Effector CD4-positive, alpha-beta T cell (primary cell): ENCODE data around the gene PCDHGA12.
A peak's percentile ranks its signal among the peaks of the same experiment; 100 is the strongest.
"Not testable (repeated sequence)": the region's sequence is repeated elsewhere in the genome, so short reads cannot be mapped to it uniquely, and the experiment has no call there.

ENCODE experiments used
- DNase-seq: peaks from one replicate; pipeline ENCODE4 v3.0.0-alpha.2; 2020

The PCDHGA12 gene

DNA sequence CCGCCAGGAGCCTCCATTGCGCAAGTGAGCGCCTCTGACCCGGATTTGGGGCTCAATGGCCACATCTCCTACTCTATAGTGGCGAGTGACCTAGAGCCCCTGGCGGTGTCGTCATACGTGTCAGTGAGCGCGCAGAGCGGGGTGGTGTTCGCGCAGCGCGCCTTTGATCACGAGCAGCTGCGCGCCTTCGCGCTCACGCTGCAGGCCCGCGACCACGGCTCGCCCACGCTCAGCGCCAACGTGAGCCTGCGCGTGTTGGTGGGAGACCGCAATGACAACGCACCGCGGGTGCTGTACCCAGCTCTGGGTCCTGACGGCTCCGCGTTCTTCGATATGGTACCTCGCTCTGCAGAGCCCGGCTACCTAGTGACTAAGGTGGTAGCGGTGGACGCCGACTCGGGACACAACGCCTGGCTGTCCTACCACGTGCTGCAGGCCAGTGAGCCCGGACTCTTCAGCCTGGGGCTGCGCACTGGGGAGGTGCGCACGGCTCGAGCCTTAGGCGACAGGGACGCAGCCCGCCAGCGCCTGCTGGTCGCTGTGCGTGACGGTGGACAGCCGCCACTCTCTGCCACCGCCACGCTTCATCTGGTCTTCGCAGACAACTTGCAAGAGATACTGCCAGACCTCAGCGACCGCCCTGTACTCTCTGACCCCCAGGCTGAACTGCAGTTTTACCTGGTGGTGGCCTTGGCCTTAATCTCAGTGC, 20.6 kb upstream of the PCDHGA12 start:
- no peak for DNase-seq

GRCh38 chr5:141411575-141411974, 18.7 kb upstream of the PCDHGA12 start:
- DNase-seq = no peak

DNA sequence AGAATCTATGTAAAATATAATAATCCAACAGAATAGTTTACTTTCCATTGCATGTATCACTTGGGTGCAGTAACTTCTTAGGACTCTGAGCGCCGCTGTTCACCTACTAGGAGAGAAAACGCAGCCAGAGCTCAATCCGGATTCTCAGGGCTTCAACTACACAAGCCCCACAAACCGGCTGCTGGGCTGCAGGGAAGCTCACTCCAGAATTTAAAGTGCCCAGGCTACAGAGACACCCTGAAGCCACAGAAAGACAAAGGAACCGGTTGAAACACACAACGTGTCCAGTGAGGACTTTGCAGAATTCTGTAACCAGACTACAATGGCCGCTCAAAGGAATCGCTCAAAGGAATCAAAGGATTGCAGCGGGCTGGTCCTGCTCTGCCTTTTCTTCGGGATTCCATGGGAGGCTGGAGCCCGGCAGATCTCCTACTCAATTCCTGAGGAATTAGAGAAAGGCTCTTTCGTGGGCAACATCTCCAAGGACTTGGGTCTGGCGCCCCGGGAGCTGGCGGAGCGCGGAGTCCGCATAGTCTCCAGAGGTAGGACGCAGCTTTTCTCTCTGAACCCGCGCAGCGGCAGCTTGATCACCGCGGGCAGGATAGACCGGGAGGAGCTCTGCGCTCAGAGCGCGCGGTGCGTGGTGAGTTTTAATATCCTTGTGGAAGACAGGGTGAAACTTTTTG, 17.3 kb upstream of the PCDHGA12 start, which contains the start of gene PCDHGA10:
TSS of gene PCDHGA10 (plus strand) at position 134 of the 686 bp plus-strand sequence. CDS start at position 323, 189 bp downstream.
- peak; percentile 38 for DNase-seq

DNA sequence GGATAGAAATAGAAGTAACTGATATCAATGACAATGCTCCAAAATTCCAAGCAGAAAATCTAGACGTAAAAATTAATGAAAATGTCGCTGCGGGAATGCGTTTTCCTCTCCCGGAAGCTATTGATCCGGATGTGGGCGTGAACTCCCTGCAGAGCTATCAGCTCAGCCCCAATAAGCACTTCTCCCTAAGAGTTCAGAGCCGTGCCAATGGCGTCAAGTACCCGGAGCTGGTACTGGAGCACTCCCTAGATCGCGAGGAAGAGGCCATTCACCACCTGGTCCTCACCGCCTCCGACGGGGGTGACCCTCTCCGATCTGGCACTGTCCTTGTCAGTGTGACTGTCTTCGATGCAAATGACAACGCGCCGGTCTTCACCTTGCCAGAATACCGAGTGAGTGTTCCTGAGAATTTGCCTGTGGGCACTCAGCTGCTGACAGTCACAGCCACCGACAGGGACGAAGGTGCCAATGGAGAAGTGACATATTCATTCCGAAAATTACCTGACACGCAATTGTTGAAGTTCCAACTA, 16.7 kb upstream of the PCDHGA12 start:
- no peak for DNase-seq

DNA sequence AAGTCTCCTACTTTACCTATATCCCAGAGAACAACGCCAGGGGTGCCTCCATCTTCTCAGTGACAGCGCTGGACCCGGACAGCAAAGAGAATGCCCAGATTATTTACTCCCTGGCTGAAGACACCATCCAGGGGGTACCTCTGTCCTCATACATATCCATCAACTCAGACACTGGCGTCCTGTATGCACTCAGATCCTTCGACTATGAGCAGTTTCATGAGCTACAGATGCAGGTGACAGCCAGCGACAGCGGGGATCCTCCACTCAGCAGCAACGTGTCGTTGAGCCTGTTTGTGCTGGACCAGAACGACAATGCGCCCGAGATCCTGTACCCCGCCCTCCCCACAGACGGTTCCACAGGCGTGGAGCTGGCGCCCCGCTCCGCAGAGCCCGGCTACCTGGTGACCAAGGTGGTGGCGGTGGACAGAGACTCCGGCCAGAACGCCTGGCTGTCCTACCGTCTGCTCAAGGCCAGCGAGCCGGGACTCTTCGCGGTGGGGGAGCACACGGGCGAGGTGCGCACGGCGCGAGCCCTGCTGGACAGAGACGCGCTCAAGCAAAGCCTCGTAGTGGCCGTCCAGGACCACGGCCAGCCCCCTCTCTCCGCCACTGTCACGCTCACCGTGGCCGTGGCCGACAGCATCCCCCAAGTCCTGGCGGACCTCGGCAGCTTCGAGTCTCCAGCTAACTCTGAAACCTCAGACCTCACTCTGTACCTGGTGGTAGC, 15.6 kb upstream of the PCDHGA12 start:
- DNase-seq = not testable (repeated sequence)

DNA sequence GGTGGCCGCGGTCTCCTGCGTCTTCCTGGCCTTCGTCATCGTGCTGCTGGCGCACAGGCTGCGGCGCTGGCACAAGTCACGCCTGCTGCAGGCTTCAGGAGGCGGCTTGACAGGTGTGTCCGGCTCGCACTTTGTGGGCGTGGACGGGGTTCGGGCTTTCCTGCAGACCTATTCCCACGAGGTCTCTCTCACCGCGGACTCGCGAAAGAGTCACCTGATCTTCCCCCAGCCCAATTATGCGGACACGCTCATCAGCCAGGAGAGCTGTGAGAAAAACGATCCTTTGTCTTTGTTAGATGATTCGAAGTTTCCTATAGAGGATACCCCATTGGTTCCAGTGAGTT, 15.1 kb upstream of the PCDHGA12 start:
- DNase-seq = not testable (repeated sequence)

DNA sequence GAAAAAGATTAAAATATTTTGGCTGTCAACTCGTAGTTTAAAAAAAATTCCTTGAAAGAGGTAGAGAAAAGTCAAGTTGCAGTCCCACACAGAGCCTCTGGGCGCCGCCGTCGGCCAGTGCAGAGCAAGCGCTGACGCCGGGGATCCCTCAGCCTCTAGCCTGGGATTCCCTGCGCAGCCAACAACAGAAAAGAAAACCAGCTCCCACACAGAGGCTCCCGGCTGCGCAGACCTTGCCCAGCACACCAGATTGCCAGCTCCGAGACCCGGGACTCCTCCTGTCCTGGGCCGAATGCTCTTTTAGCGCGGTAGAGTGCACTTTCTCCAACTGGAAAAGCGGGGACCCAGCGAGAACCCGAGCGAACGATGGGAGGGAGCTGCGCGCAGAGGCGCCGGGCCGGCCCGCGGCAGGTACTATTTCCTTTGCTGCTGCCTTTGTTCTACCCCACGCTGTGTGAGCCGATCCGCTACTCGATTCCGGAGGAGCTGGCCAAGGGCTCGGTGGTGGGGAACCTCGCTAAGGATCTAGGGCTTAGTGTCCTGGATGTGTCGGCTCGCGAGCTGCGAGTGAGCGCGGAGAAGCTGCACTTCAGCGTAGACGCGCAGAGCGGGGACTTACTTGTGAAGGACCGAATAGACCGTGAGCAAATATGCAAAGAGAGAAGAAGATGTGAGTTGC, 12.7 kb upstream of the PCDHGA12 start, which contains the start of gene PCDHGB7:
TSS of gene PCDHGB7 (plus strand) at position 184 of the 679 bp plus-strand sequence. CDS start at position 367, 183 bp downstream.
- DNase-seq = peak; percentile 13

DNA sequence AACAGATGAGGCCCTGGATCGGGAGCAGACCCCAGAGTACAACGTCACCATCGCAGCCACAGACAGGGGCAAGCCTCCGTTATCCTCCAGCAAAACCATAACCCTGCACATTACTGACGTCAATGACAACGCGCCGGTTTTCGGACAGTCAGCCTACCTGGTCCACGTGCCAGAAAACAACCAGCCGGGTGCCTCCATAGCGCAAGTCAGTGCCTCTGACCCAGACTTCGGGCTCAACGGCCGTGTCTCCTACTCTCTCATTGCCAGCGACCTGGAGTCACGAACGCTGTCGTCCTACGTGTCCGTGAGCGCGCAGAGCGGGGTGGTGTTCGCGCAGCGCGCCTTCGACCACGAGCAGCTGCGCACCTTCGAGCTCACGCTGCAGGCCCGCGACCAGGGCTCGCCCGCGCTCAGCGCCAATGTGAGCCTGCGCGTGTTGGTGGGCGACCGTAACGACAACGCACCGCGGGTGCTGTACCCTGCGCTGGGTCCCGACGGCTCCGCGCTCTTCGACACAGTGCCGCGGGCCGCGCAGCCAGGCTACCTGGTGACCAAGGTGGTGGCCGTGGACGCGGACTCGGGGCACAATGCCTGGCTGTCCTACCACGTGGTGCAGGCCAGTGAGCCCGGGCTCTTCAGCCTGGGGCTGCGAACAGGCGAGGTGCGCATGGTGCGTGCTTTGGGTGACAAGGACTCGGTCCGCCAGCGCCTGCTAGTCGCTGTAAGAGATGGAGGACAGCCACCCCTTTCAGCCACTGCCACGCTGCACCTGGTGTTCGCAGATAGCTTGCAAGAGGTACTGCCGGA, 11.0 kb upstream of the PCDHGA12 start:
- DNase-seq = no peak

DNA sequence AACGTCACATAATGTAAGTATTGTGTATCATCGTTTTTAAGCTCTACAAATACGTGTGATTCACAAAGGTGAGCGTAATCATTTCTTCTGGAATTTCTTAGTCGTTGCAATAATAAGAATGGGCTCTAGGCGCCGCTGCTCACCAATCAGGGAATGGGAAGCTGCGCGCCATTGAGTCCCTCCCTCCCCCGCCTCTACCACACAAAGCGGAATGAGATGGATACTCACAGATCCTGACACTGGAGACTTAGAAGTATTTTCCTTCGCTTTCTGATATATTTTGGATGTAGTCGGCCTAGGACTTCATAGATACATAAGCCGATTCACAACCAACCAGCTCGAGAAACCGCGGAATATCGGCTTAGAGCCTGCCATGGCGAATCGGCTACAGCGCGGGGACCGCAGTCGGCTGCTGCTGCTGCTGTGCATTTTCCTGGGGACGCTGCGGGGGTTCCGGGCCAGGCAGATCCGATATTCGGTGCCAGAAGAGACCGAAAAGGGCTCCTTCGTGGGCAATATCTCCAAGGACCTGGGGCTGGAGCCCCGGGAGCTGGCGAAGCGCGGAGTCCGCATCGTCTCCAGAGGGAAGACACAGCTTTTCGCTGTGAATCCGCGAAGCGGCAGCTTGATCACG, 9.3 kb upstream of the PCDHGA12 start, which contains the start of gene PCDHGA11:
TSS of gene PCDHGA11 (plus strand) at position 197 of the 634 bp plus-strand sequence. CDS start at position 374, 177 bp downstream.
- DNase-seq = no peak

GRCh38 chr5:141421489-141421855, 8.8 kb upstream of the PCDHGA12 start:
- DNase-seq = no peak

DNA sequence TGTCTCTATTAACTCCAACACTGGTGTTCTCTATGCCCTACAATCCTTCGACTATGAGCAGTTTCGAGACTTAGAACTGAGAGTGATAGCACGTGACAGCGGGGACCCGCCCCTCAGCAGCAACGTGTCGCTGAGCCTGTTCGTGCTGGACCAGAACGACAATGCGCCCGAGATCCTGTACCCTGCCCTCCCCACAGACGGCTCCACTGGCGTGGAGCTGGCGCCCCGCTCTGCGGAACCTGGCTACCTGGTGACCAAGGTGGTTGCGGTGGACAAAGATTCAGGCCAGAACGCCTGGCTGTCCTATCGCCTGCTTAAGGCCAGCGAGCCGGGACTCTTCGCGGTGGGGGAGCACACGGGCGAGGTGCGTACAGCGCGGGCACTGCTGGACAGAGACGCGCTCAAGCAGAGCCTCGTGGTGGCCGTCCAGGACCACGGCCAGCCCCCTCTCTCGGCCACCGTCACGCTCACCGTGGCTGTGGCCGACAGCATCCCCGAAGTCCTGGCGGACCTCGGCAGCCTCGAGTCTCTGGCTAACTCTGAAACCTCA, 7.5 kb upstream of the PCDHGA12 start:
- no peak for DNase-seq

GRCh38 chr5:141427783-141428426, 2.4 kb upstream of the PCDHGA12 start:
- DNase-seq = no peak

DNA sequence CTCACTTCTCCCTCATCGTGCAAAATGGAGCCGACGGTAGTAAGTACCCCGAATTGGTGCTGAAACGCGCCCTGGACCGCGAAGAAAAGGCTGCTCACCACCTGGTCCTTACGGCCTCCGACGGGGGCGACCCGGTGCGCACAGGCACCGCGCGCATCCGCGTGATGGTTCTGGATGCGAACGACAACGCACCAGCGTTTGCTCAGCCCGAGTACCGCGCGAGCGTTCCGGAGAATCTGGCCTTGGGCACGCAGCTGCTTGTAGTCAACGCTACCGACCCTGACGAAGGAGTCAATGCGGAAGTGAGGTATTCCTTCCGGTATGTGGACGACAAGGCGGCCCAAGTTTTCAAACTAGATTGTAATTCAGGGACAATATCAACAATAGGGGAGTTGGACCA, 979 bp downstream of the PCDHGA12 start:
- no peak for DNase-seq

GRCh38 chr5:141432308-141432707, 2.0 kb downstream of the PCDHGA12 start:
- DNase-seq = not testable (repeated sequence)

- not testable (repeated sequence) for DNase-seq
These were observed 2.4 kb downstream of the PCDHGA12 start for GRCh38 chr5:141432726-141433125.

GRCh38 chr5:141434006-141434405, 3.7 kb downstream of the PCDHGA12 start:
- DNase-seq = no peak

GRCh38 chr5:141437221-141437620, 6.9 kb downstream of the PCDHGA12 start:
- DNase-seq = no peak

DNA sequence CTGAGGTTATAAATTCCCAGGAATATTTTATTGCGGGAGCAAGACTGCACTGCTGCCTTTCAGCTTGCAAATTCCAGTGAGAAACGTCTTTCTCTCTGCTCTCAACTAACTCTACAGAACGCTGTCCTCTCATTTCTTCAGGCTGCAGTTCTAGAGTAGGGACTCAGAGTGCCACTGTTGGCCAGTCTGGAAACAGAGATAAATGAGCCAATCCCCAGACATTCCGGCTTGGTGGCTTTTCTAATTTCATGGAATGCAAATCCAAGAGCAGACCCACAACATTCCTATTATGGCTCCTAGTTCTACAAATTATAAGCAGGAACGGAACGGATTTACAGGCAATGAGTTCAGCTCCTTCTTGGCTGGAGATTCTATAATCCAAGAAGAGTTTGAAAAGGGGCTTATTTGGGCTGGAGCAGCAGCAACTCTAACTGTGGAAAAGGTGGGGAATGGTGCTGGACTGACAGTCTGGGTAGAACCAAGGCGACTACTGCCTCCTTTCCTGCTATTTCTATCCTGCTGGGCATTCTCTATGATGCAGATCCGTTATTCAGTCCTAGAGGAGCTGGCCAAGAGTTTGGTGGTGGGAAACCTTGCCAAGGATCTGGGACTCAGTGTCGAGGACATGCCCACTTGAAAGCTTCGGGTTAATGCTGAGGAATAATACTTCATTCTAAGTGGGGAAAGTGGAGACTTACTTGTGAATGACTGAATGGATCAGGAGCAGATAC, 9.3 kb downstream of the PCDHGA12 start:
- DNase-seq = no peak

DNA sequence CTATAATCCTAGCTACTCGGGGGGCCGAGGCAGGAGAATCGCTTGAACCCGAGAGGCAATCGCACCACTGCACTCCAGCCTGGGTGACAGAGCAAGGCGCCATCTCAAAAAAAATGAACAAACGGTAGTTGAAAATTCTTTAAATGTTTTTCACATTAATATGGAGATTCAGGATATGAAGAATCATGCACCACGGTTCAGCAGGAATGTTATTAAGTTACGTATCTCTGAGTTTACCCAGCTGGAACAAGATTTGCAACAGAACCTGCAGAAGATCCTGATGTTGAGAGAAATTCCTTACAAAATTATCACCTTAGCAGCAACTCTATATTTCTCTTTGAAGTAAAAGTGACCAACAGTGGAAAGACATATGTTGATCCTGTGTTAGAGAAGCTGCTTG, 10.0 kb downstream of the PCDHGA12 start:
- no peak for DNase-seq
